ENCODE results near the gene CYP1A2.
A peak's percentile ranks its signal among the peaks of the same experiment; 100 is the strongest.

Gene CYP1A2

GRCh38 chr15:74758736-74759135 is 10.1 kb downstream of the CYP1A2 start:
- TF ChIP-seq CTCF (IDR thresholded peaks at IDR 0.05) (no peak), ZFX (IDR thresholded peaks at IDR 0.05; ENCODE audit: borderline replicate concordance) (no peak)

GRCh38 chr15:74762791-74763150 is 14.1 kb downstream of the CYP1A2 start:
- TF ChIP-seq CTCF (IDR thresholded peaks at IDR 0.05) (no peak), ZFX (IDR thresholded peaks at IDR 0.05; ENCODE audit: borderline replicate concordance) (no peak)
- H3K27ac ChIP-seq, result peak overlapping the region; percentile 56; the same call in 1 of the 2 replicates

More at GRCh38 chr15:74758736-74759135, 10.1 kb downstream of the CYP1A2 start:
- H3K27ac ChIP-seq, result no peak overlapping the region

- H3K27ac ChIP-seq, result peak overlapping the region; percentile 56
- no peak for TF ChIP-seq CTCF (IDR thresholded peaks at IDR 0.05)
Measured at GRCh38 chr15:74763416-74763815, 14.8 kb downstream of the CYP1A2 start.

GRCh38 chr15:74767167-74768098 is 18.8 kb downstream of the CYP1A2 start:
- TF ChIP-seq ZFX (IDR thresholded peaks at IDR 0.05; ENCODE audit: borderline replicate concordance), result no peak
- no peak for TF ChIP-seq CTCF (IDR thresholded peaks at IDR 0.05)
- H3K27ac ChIP-seq, result no peak overlapping the region

GRCh38 chr15:74768099-74768770 is 19.6 kb downstream of the CYP1A2 start:
- no peak for TF ChIP-seq ZFX (IDR thresholded peaks at IDR 0.05; ENCODE audit: borderline replicate concordance)
- TF ChIP-seq CTCF (IDR thresholded peaks at IDR 0.05), result no peak
- no peak overlapping the region; the same call in 1 of the 2 replicates for H3K27ac ChIP-seq

GRCh38 chr15:74768771-74769342 is 20.2 kb downstream of the CYP1A2 start:
- no peak for TF ChIP-seq ZFX (IDR thresholded peaks at IDR 0.05; ENCODE audit: borderline replicate concordance)
- peak; percentile 82 for TF ChIP-seq CTCF (IDR thresholded peaks at IDR 0.05)
- H3K27ac ChIP-seq, result no peak overlapping the region; the same call in 1 of the 2 replicates
